HL-60 (cell line): Measurements from ENCODE around the gene FGGY.

ENCODE experiments used
- CTCF ChIP-seq: IDR thresholded peaks from one replicate; pipeline ENCODE4 v1.5.1; 2011; ENCODE audit warnings: low read length, control low read depth, inconsistent platforms; ENCODE audit not compliant: insufficient read depth
- REST ChIP-seq: IDR thresholded peaks from 2 replicates; pipeline ENCODE4 v1.6.1; 2012; ENCODE audit warnings: low read depth; ENCODE audit not compliant: insufficient replicate concordance

DNA sequence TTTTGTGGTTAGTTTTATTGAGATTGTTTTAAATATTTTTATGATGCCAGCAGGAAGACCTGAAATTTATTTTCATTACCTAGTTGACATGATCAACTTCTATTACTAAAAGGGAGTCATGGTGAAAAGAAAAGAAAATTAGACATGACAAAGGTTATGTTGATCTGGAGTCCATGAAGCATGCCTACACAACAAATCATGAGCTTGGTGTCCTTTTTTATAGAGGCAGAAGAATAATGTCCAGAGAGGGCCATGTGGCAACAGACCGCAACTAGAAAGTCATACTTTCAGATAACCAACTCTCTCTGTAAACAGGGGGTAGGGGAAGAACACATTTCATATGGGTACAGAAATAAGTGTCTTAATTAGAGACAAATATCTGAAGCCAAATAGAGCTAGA lies 342.4 kb downstream of the FGGY start:
- no peak for TF ChIP-seq CTCF
- no peak for TF ChIP-seq REST
